ENCODE results near the gene FYCO1.

FYCO1 gene

GRCh38 chr3:45957586-45957985, 38.0 kb downstream of the FYCO1 start:
- H3K4me2 ChIP-seq (ENCODE audit: low read length), result no peak overlapping the region
- peaks cover 21% of the 10 kb centered on the region for H3K4me1 ChIP-seq (ENCODE audit: low read length)
- H3K79me2 ChIP-seq (ENCODE audit: low read length), result no peaks in the 10 kb centered on the region
- no peak overlapping the region for H3K4me3 ChIP-seq (ENCODE audit: low read length)
- H3K36me3 ChIP-seq (replicated peaks; ENCODE audit: low read depth, low read length), result peaks cover 88% of the 10 kb centered on the region
- no peak overlapping the region for H2AFZ ChIP-seq (ENCODE audit: low read depth, low read length)
- TF ChIP-seq CTCF (IDR thresholded peaks at IDR 0.05; ENCODE audit: low read depth, low read length) (no peak), EZH2phosphoT487 (IDR thresholded peaks at IDR 0.05; ENCODE audit: low read depth) (no peak)
- H3K27ac ChIP-seq (ENCODE audit: low read length), result no peak overlapping the region
- H4K20me1 ChIP-seq (ENCODE audit: insufficient read depth, low read length), result no peaks in the 10 kb centered on the region
- no peaks in the 10 kb centered on the region for H3K9me3 ChIP-seq (ENCODE audit: insufficient read depth, low read length)
- H3K9ac ChIP-seq (ENCODE audit: low read length), result no peak overlapping the region
- H3K27me3 ChIP-seq (ENCODE audit: low read depth, low read length), result peaks cover 6% of the 10 kb centered on the region; the same call in 1 of the 2 replicates

GRCh38 chr3:45955706-45956105, 39.9 kb downstream of the FYCO1 start:
- Histone ChIP-seq H3K9ac (ENCODE audit: low read length) (no peak overlapping the region), H3K27me3 (ENCODE audit: low read depth, low read length) (peaks cover 2% of the 10 kb centered on the region; the same call in 1 of the 2 replicates), H3K9me3 (ENCODE audit: insufficient read depth, low read length) (no peaks in the 10 kb centered on the region), H3K4me3 (ENCODE audit: low read length) (no peak overlapping the region), H3K79me2 (ENCODE audit: low read length) (no peaks in the 10 kb centered on the region), H3K4me2 (ENCODE audit: low read length) (no peak overlapping the region), H3K4me1 (ENCODE audit: low read length) (peaks cover 3% of the 10 kb centered on the region), H2AFZ (ENCODE audit: low read depth, low read length) (no peak overlapping the region), H3K27ac (ENCODE audit: low read length) (no peak overlapping the region), H4K20me1 (ENCODE audit: insufficient read depth, low read length) (no peaks in the 10 kb centered on the region), H3K36me3 (replicated peaks; ENCODE audit: low read depth, low read length) (peaks cover 86% of the 10 kb centered on the region)
- no peak for TF ChIP-seq CTCF (IDR thresholded peaks at IDR 0.05; ENCODE audit: low read depth, low read length)
- TF ChIP-seq EZH2phosphoT487 (IDR thresholded peaks at IDR 0.05; ENCODE audit: low read depth), result no peak

- no peak overlapping the region for H3K9ac ChIP-seq (ENCODE audit: low read length)
- no peak for TF ChIP-seq EZH2phosphoT487 (IDR thresholded peaks at IDR 0.05; ENCODE audit: low read depth)
- TF ChIP-seq CTCF (IDR thresholded peaks at IDR 0.05; ENCODE audit: low read depth, low read length), result no peak
- H3K27ac ChIP-seq (ENCODE audit: low read length), result no peak overlapping the region
- no peak overlapping the region for H3K4me3 ChIP-seq (ENCODE audit: low read length)
- no peaks in the 10 kb centered on the region for H3K9me3 ChIP-seq (ENCODE audit: insufficient read depth, low read length)
- H3K79me2 ChIP-seq (ENCODE audit: low read length), result no peaks in the 10 kb centered on the region
- no peak overlapping the region for H2AFZ ChIP-seq (ENCODE audit: low read depth, low read length)
- no peak overlapping the region for H3K4me2 ChIP-seq (ENCODE audit: low read length)
- no peaks in the 10 kb centered on the region for H4K20me1 ChIP-seq (ENCODE audit: insufficient read depth, low read length)
- no peaks in the 10 kb centered on the region for H3K27me3 ChIP-seq (ENCODE audit: low read depth, low read length)
- H3K4me1 ChIP-seq (ENCODE audit: low read length), result no peaks in the 10 kb centered on the region
- peaks cover 86% of the 10 kb centered on the region for H3K36me3 ChIP-seq (replicated peaks; ENCODE audit: low read depth, low read length)
Measured at GRCh38 chr3:45955017-45955647, 40.5 kb downstream of the FYCO1 start.

DNA sequence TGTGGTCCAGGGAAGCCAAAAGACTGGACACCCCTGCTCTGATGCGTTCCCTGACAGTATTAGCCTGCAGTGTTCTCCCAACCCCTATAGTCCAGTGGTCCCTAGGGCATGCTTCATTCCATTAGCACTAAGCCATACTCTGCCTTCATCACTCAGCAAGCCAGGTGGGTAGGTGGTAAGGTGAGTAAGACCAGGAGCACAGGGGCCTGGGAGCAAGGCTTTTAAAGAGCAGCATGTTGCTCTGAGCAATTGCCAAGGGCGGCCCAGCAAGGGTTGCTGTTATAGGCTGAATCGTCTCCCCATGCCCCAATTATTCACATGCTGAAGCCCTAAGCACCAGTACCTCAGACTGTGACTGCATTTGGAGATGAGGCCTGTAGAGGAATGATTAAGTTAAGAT, 41.3 kb downstream of the FYCO1 start:
- Histone ChIP-seq H3K9me3 (ENCODE audit: insufficient read depth, low read length) (no peaks in the 10 kb centered on the region), H3K27ac (ENCODE audit: low read length) (no peak overlapping the region), H2AFZ (ENCODE audit: low read depth, low read length) (no peak overlapping the region), H3K36me3 (replicated peaks; ENCODE audit: low read depth, low read length) (peaks cover 82% of the 10 kb centered on the region), H3K9ac (ENCODE audit: low read length) (no peak overlapping the region), H3K4me3 (ENCODE audit: low read length) (no peak overlapping the region), H3K4me1 (ENCODE audit: low read length) (no peaks in the 10 kb centered on the region), H3K27me3 (ENCODE audit: low read depth, low read length) (no peaks in the 10 kb centered on the region), H4K20me1 (ENCODE audit: insufficient read depth, low read length) (no peaks in the 10 kb centered on the region), H3K4me2 (ENCODE audit: low read length) (no peak overlapping the region), H3K79me2 (ENCODE audit: low read length) (no peaks in the 10 kb centered on the region)
- TF ChIP-seq EZH2phosphoT487 (IDR thresholded peaks at IDR 0.05; ENCODE audit: low read depth) (no peak), CTCF (IDR thresholded peaks at IDR 0.05; ENCODE audit: low read depth, low read length) (no peak)
